Lower leg skin (tissue), 3 donors: ENCODE measurements around the gene FABP1.

Experiments
- CTCF ChIP-seq, 3 donors: fragments of 450-650 bp; IDR thresholded peaks; one replicate each; pipeline ENCODE4 v1.5.1; 2016; ENCODE audit warnings: antibody characterized with exemption in 3 of 3, mild to moderate bottlenecking in 3 of 3, moderate library complexity in 2 of 3
- POLR2A ChIP-seq, 2 donors: fragments of 450-650 bp; IDR thresholded peaks; one replicate each; pipeline ENCODE4 v1.6.1; 2016 to 2017; ENCODE audit warnings: antibody characterized with exemption in 2 of 2, mild to moderate bottlenecking in 1 of 2, moderate library complexity in 1 of 2

GRCh38 chr2:88137833-88138232, 10.0 kb upstream of the FABP1 start:
- no peak for TF ChIP-seq CTCF (IDR thresholded peaks at IDR 0.05)
- no peak for TF ChIP-seq POLR2A (IDR thresholded peaks at IDR 0.05)
